Measurements from ENCODE around the gene GCN1. TPM values are rescaled to one million over a fixed set of nuclear protein-coding genes. Genes with fewer than 3 reads are reported as not detected.

The GCN1 gene
- total and polyA plus RNA-seq, 10 of the 15 experiments (the other 5 are each of a cell fraction or from before 2014, with no cell fraction given) = 10.8 to 150 (median 58.3) TPM

GRCh38 chr12:120175062-120175461 lies 19.5 kb downstream of the GCN1 start:
- H3K4me1 ChIP-seq (ENCODE audit: control insufficient read depth, insufficient read depth, low read length) = peaks cover 2% of the 10 kb centered on the region; the same call in 1 of the 2 replicates
- no peak overlapping the region for H3K27ac ChIP-seq (ENCODE audit: control insufficient read depth, insufficient read depth)
- no peak for FAIRE-seq
- ATAC-seq = peak; percentile 61
- no peak overlapping the region for H3K4me2 ChIP-seq (ENCODE audit: control insufficient read depth, insufficient read depth)
- ChIA-PET SMC1A (ENCODE audit: uncharacterized antibody, unreplicated experiment) (no interaction called here), RAD21 (ENCODE audit: unreplicated experiment) (interaction anchor here (0.6 to 1.4 kb wide), 3 partner anchors 21 to 503 kb away, joined by 3 to 5 read pairs (median 3); no protein-coding TSS in a partner anchor), CTCF (interaction anchor here (7.5 kb wide), 1 partner anchor 26 kb away, joined by 27 read pairs; the partner anchor contains the start of gene RPLP0), POLR2A (interaction anchor here (0.6 to 1.5 kb wide), 4 partner anchors 25 to 297 kb away, joined by 3 to 5 read pairs (median 4); no protein-coding TSS in a partner anchor)
- H4K20me1 ChIP-seq (ENCODE audit: control insufficient read depth, insufficient read depth) = no peaks in the 10 kb centered on the region
- H3K36me3 ChIP-seq (ENCODE audit: control insufficient read depth in 2 of 2, insufficient read depth in 2 of 2, low read length in 1 of 2) = peaks cover 39 to 45% of the 10 kb centered on the region in 2 experiments
- BruUV-seq (replicated peaks) = no TSS peak
- H3K4me3 ChIP-seq = no peak overlapping the region
- no peaks in the 10 kb centered on the region for H3K79me2 ChIP-seq (ENCODE audit: control insufficient read depth, insufficient read depth, low read length)
- in situ Hi-C loops (cut with MboI) = no loop called here
- H3K9me3 ChIP-seq (replicated peaks; ENCODE audit: control insufficient read depth, insufficient read depth, low read length) = no peaks in the 10 kb centered on the region
- H3K9ac ChIP-seq (ENCODE audit: control insufficient read depth, insufficient read depth, low read length) = no peak overlapping the region
- WGBS (ENCODE audit: insufficient coverage, insufficient replicate concordance, low lambda C conversion rate, missing lambda C conversion rate) = 7% methylated on average over 5 of the region's 5 CpGs
- H3K27me3 ChIP-seq (replicated peaks in 1 of 2; ENCODE audit: control insufficient read depth in 2 of 2, insufficient read depth in 2 of 2, low read length in 1 of 2) = no peaks in the 10 kb centered on the region
- peak; percentile 57 for DNase-seq (ENCODE audit: low read depth, low spot score)
- intact Hi-C loops (cut with micrococcal nuclease; ENCODE audit: unreplicated experiment) = no loop called here
- H2AFZ ChIP-seq (ENCODE audit: control insufficient read depth, low read depth, low read length) = no peak overlapping the region
- peak; percentile 24; the same call in 1 of the 2 replicates for TF ChIP-seq ZNF384 (IDR thresholded peaks at IDR 0.05; ENCODE audit: borderline replicate concordance, low read depth, low read length)
- TF ChIP-seq BHLHE40 (IDR thresholded peaks at IDR 0.05; ENCODE audit: borderline replicate concordance in 1 of 2, low read depth in 2 of 2, low read length in 1 of 2) = peak; percentile 76 to 81
- TF ChIP-seq SIN3A (IDR thresholded peaks at IDR 0.05; ENCODE audit: low read depth, low read length) = no peak
- TF ChIP-seq MXI1 (IDR thresholded peaks at IDR 0.05; ENCODE audit: low read depth, low read length) = no peak
- no peak for TF ChIP-seq GATAD2B (conservative IDR thresholded peaks at IDR 0.05; ENCODE audit: low read depth)
- no peak for TF ChIP-seq MYC (IDR thresholded peaks at IDR 0.05; ENCODE audit: insufficient read depth, insufficient read length, insufficient replicate concordance, low read length, severe bottlenecking)
- no peak for TF ChIP-seq TAF1 (IDR thresholded peaks at IDR 0.05; ENCODE audit: borderline replicate concordance, low read depth, low read length)
- TF ChIP-seq ZNF274 (IDR thresholded peaks at IDR 0.05; ENCODE audit: insufficient read depth, insufficient read length) = no peak
- TF ChIP-seq ZBTB4 (CRISPR knock-in tag; IDR thresholded peaks at IDR 0.05) = no peak
- no peak for TF ChIP-seq RFX5 (IDR thresholded peaks at IDR 0.05; ENCODE audit: low read depth, low read length)
- no peak for TF ChIP-seq PAX5 (IDR thresholded peaks at IDR 0.05; ENCODE audit: borderline replicate concordance, low read depth, low read length)
- no peak for TF ChIP-seq KLF5 (IDR thresholded peaks at IDR 0.05; ENCODE audit: partially characterized antibody)
- TF ChIP-seq HDAC2 (IDR thresholded peaks at IDR 0.05) = no peak
- TF ChIP-seq POU2F2 (IDR thresholded peaks at IDR 0.05; ENCODE audit: borderline replicate concordance, low read depth, low read length) = no peak
- no peak for TF ChIP-seq ZBTB11 (CRISPR knock-in tag; IDR thresholded peaks at IDR 0.05)
- peak; percentile 84 for TF ChIP-seq MEF2B (IDR thresholded peaks at IDR 0.05; ENCODE audit: partially characterized antibody, poor library complexity, severe bottlenecking)
- TF ChIP-seq USF2 (IDR thresholded peaks at IDR 0.05; ENCODE audit: borderline replicate concordance, low read depth, low read length) = peak; percentile 28; the same call in 1 of the 2 replicates
